Sigmoid colon (tissue), 7 donors: Measurements from ENCODE around the gene NR3C2. TPM values are rescaled to one million over a fixed set of nuclear protein-coding genes. Genes with fewer than 3 reads are reported as not detected.

Source experiments
- DNase-seq: peaks from one replicate; pipeline ENCODE4 v3.0.0-alpha.2; 2019
- H3K27ac ChIP-seq, 4 donors: fragments of 200-600 bp; sonication (generic); one replicate each; pipeline ENCODE4 v1.5.1; 2016 to 2019; ENCODE audit warnings: mild to moderate bottlenecking in 1 of 4
- H3K27me3 ChIP-seq, 3 donors: fragments of 200-600 bp; sonication (generic); one replicate each; pipeline ENCODE4 v1.5.1; 2019; ENCODE audit warnings: mild to moderate bottlenecking in 1 of 3
- H3K36me3 ChIP-seq, 4 donors: fragments of 200-600 bp; sonication (generic); one replicate each; pipeline ENCODE4 v1.5.1; 2016 to 2019
- H3K4me1 ChIP-seq, 4 donors: fragments of 200-600 bp; sonication (generic); one replicate each; pipeline ENCODE4 v1.5.1; 2017 to 2019
- H3K4me3 ChIP-seq, 4 donors: fragments of 200-600 bp; sonication (generic); one replicate each; pipeline ENCODE4 v1.5.1; 2017 to 2019; ENCODE audit warnings: mild to moderate bottlenecking in 2 of 4, moderate library complexity in 1 of 4
- H3K9me3 ChIP-seq, 4 donors: fragments of 200-600 bp in 3 of 4; sonication (generic) in 3 of 4; one replicate each; pipeline versions ENCODE4 v1.5.1 to v1.6.1; 2013 to 2019
- EP300 ChIP-seq, 4 donors: sonication (generic); formaldehyde crosslinking; IDR thresholded peaks; one replicate each; pipeline ENCODE4 v1.6.1; 2017; ENCODE audit warnings: antibody characterized with exemption in 4 of 4
- POLR2A ChIP-seq, 2 donors: fragments of 450-650 bp; IDR thresholded peaks; one replicate each; pipeline ENCODE4 v1.6.1; 2016; ENCODE audit warnings: antibody characterized with exemption in 2 of 2, mild to moderate bottlenecking in 2 of 2, moderate library complexity in 2 of 2
- POLR2AphosphoS5 ChIP-seq, 4 donors: sonication (generic); formaldehyde crosslinking; IDR thresholded peaks; one replicate each; pipeline ENCODE4 v1.6.1; 2017; ENCODE audit warnings: antibody characterized with exemption in 4 of 4
- WGBS, 2 donors: extraction: QIAGEN DNeasy Blood & Tissue Kit; methylation state at CpG; one replicate each; pipeline ENCODE4 v1.1.7; 2013; 5-methylcytosine and 5-hydroxymethylcytosine counted together
- intact Hi-C: fragments of 100-400 bp; cut with DNase I; formaldehyde crosslinking; loops from one replicate; pipeline ENCODE4 v1.15.1; 2023
- polyA plus RNA-seq, 3 donors: library from polyadenylated mRNA; stranded (reverse); fragments of 200-250 nt; gene quantifications; one replicate each; pipeline ENCODE4 v1.2.3, GENCODE V29; 2013
- total RNA-seq, 4 donors: library from RNA; depleted of rRNA; stranded (reverse); fragments of >200 nt; gene quantifications; one replicate each; pipeline ENCODE4 v1.1.0, GENCODE V29; 2016
- TF ChIP-seq, protein P1 (sequence below), 4 experiments: fragments of 450-650 bp in 3 of 4; fragments of 200-600 bp in 1 of 4; IDR thresholded peaks; one replicate each; pipeline ENCODE4 v1.5.1; 2016 to 2019; ENCODE audit warnings: antibody characterized with exemption in 4 of 4, mild to moderate bottlenecking in 3 of 4, moderate library complexity in 2 of 4
- donor health status: healthy with polysubstance abuse.
- donor health status: Bipolar disorder and iron deficiency.
- donor health status: healthy.

Gene NR3C2
- total and polyA plus RNA-seq, 7 donors: 15.6 to 34.9 (median 23.4) TPM

DNA sequence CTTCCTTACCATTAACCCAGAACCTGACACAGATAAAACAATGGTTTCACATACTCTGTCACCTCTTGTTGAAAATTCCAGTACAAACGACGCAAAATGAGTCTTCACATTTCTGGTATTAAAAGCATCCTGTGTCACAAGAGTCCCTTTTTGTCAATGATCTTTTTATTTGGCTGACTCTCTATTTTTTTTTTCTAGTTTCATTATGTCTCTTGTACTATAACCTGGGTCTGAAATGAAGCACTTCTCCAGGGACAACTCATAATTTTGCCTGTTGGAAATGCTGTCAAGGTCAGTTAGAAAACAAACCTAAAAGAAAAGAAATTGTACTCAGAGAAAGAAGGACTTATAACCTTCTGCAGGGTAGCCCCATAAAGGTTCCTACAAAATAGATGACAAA is 93.1 kb downstream of the NR3C2 start:
- Histone ChIP-seq H3K4me3 (no peak overlapping the region), H3K27ac (no peak overlapping the region), H3K4me1 (peaks cover 0 to 22% (median 20%) of the 10 kb centered on the region in 4 donors), H3K9me3 (no peaks in the 10 kb centered on the region), H3K36me3 (no peaks in the 10 kb centered on the region), H3K27me3 (no peaks in the 10 kb centered on the region)
- TF ChIP-seq EP300 (IDR thresholded peaks at IDR 0.05) (no peak), POLR2A (IDR thresholded peaks at IDR 0.05) (no peak), POLR2AphosphoS5 (IDR thresholded peaks at IDR 0.05) (no peak)
- TF ChIP-seq, protein P1, sequence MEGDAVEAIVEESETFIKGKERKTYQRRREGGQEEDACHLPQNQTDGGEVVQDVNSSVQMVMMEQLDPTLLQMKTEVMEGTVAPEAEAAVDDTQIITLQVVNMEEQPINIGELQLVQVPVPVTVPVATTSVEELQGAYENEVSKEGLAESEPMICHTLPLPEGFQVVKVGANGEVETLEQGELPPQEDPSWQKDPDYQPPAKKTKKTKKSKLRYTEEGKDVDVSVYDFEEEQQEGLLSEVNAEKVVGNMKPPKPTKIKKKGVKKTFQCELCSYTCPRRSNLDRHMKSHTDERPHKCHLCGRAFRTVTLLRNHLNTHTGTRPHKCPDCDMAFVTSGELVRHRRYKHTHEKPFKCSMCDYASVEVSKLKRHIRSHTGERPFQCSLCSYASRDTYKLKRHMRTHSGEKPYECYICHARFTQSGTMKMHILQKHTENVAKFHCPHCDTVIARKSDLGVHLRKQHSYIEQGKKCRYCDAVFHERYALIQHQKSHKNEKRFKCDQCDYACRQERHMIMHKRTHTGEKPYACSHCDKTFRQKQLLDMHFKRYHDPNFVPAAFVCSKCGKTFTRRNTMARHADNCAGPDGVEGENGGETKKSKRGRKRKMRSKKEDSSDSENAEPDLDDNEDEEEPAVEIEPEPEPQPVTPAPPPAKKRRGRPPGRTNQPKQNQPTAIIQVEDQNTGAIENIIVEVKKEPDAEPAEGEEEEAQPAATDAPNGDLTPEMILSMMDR (IDR thresholded peaks at IDR 0.05): no peak
- 80 to 83% methylated on average over 2 of the region's 2 CpGs for WGBS, 2 donors
- intact Hi-C loops: no loop called here
- no peak for DNase-seq

GRCh38 chr4:148346657-148347056 is 95.6 kb downstream of the NR3C2 start:
- H3K4me3 ChIP-seq: no peak overlapping the region
- intact Hi-C loops: no loop called here
- no peaks in the 10 kb centered on the region for H3K27me3 ChIP-seq
- TF ChIP-seq, protein P1 (IDR thresholded peaks at IDR 0.05): no peak
- TF ChIP-seq EP300 (IDR thresholded peaks at IDR 0.05) (no peak), POLR2A (IDR thresholded peaks at IDR 0.05) (no peak), POLR2AphosphoS5 (IDR thresholded peaks at IDR 0.05) (no peak)
- no peak overlapping the region for H3K27ac ChIP-seq
- H3K36me3 ChIP-seq: no peaks in the 10 kb centered on the region
- WGBS, 2 donors: 66 to 93% methylated on average over 2 of the region's 2 CpGs
- H3K4me1 ChIP-seq: peaks cover 0 to 23% (median 21%) of the 10 kb centered on the region in 4 donors
- no peaks in the 10 kb centered on the region for H3K9me3 ChIP-seq
- DNase-seq: no peak

DNA sequence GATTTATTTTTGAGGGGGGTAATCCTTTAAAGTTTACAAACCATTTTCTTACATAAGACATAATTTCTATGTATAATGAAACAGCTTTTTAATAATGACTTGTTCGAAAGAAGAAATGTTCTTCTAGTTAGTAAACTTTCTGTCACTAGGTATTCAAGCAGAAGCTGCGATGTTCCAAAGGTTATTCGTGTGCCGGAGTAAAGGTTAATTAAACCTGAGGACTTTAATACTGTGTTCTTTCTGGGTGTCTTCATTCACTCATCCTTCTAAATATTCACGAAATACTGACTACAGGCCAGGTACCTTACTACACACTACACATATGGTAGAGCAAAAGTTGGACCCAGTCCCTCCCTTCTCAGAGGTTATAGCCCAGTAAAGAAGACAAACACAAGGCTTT is 96.7 kb downstream of the NR3C2 start:
- Histone ChIP-seq H3K36me3 (no peaks in the 10 kb centered on the region), H3K27me3 (no peaks in the 10 kb centered on the region), H3K27ac (no peak overlapping the region), H3K9me3 (no peaks in the 10 kb centered on the region), H3K4me1 (peaks cover 0 to 23% (median 21%) of the 10 kb centered on the region in 4 donors), H3K4me3 (no peak overlapping the region)
- WGBS, 2 donors: 53 to 72% methylated on average over 5 of the region's 5 CpGs
- TF ChIP-seq EP300 (IDR thresholded peaks at IDR 0.05) (no peak), POLR2AphosphoS5 (IDR thresholded peaks at IDR 0.05) (no peak), POLR2A (IDR thresholded peaks at IDR 0.05) (no peak)
- TF ChIP-seq, protein P1 (IDR thresholded peaks at IDR 0.05): no peak
- intact Hi-C loops: no loop called here
- no peak for DNase-seq

DNA sequence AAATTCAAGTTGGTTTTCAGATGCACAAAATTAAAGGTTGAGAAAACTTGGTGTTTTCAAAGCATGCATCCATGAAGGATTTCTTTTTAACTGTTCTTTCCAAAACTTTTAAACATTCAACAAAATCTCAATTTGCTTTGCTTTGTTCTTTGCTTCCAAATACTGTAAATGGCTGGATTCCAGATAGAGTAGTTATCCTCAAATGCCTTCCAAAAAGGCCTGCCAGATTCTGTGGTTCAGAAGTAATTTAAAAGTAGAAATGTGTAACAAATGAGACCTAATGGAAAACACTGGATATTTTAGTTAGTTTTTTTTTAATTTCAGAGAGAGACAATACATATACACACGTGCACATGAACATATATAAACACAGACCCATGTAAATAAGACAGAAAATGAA is 97.3 kb downstream of the NR3C2 start:
- intact Hi-C loops: no loop called here
- H3K36me3 ChIP-seq: no peaks in the 10 kb centered on the region
- no peaks in the 10 kb centered on the region for H3K9me3 ChIP-seq
- peaks cover 0 to 23% (median 21%) of the 10 kb centered on the region in 4 donors for H3K4me1 ChIP-seq
- WGBS, 2 donors: 66 to 72% methylated on average over 1 of the region's 1 CpG
- no peak for TF ChIP-seq POLR2AphosphoS5 (IDR thresholded peaks at IDR 0.05)
- TF ChIP-seq EP300 (IDR thresholded peaks at IDR 0.05): no peak
- TF ChIP-seq POLR2A (IDR thresholded peaks at IDR 0.05): no peak
- TF ChIP-seq, protein P1 (IDR thresholded peaks at IDR 0.05): no peak
- DNase-seq: no peak
- H3K4me3 ChIP-seq: no peak overlapping the region
- no peak overlapping the region for H3K27ac ChIP-seq
- no peaks in the 10 kb centered on the region for H3K27me3 ChIP-seq

DNA sequence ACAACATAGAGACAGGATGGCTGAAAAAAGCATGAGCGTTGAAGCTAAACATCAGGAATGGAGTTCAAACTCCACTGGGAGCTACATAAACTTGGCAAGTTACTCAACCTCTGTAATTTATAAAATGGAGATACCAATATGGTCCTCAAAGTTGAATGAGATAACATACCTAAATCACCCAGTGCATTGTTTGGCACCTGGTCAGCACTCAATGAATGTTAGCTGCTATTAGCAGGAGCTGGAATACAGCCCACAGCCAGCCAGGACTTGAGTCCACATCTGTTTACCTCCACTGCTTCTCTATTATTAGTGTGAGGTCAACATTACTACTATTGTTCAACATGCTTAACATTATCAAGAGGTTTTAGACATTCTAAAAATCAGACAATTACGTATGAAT is 97.9 kb downstream of the NR3C2 start:
- H3K9me3 ChIP-seq: no peaks in the 10 kb centered on the region
- no peaks in the 10 kb centered on the region for H3K27me3 ChIP-seq
- 65 to 78% methylated on average over 2 of the region's 2 CpGs for WGBS, 2 donors
- TF ChIP-seq EP300 (IDR thresholded peaks at IDR 0.05) (no peak), POLR2A (IDR thresholded peaks at IDR 0.05) (no peak), POLR2AphosphoS5 (IDR thresholded peaks at IDR 0.05) (no peak)
- TF ChIP-seq, protein P1 (IDR thresholded peaks at IDR 0.05): no peak
- no peak overlapping the region for H3K27ac ChIP-seq
- peaks cover 0 to 23% (median 21%) of the 10 kb centered on the region in 4 donors for H3K4me1 ChIP-seq
- no peak overlapping the region for H3K4me3 ChIP-seq
- no peak for DNase-seq
- no peaks in the 10 kb centered on the region for H3K36me3 ChIP-seq
- intact Hi-C loops: no loop called here
